B cell (primary cell): ENCODE data around the gene TSPAN10. TPM values are rescaled to one million over a fixed set of nuclear protein-coding genes. Genes with fewer than 3 reads are reported as not detected.

Experiments
- ATAC-seq: fragments of 200-7000 bp; cut with Tn5 transposase; one replicate; pipeline ENCODE4 v1.10.0; 2021; ENCODE audit warnings: low read depth, mild to moderate bottlenecking, moderate number of reproducible peaks, moderate library complexity
- CTCF ChIA-PET: fragments of 350-600 bp; sonication (Branson Sonifier 250); formaldehyde crosslinking; loops from one replicate; lab custom pipeline; 2021; ENCODE audit warnings: antibody characterized with exemption, inconsistent platforms; lab: Charles Lee
- POLR2A ChIA-PET: fragments of 350-600 bp; sonication (Branson Sonifier 250); formaldehyde crosslinking; loops from one replicate; lab custom pipeline; 2021; ENCODE audit warnings: antibody characterized with exemption; lab: Charles Lee
- DNase-seq: peaks from one replicate; pipeline ENCODE4 v3.0.0; 2013
- H2AFZ ChIP-seq: 2 replicates; pipeline ENCODE4 v1.6.1; 2012; ENCODE audit warnings: mild to moderate bottlenecking, low read depth, low read length; ENCODE audit not compliant: insufficient read depth, poor library complexity, severe bottlenecking
- H3K27ac ChIP-seq, 2 donors: 1 replicate in 1 of 2; 2 replicates in 1 of 2; pipeline ENCODE4 v1.5.1; 2012 to 2013; ENCODE audit warnings: low read length in 2 of 2, mild to moderate bottlenecking in 2 of 2, moderate library complexity in 1 of 2
- H3K27me3 ChIP-seq, 4 experiments: fragments of 200-600 bp in 1 of 4; sonication (generic) in 1 of 4; replicated peaks in 1 of 4; 1 replicate in 2 of 4; 2 replicates in 2 of 4; pipeline versions ENCODE4 v1.6.1 to v1.7.0; 2013 to 2016; ENCODE audit warnings: low read length in 3 of 4, mild to moderate bottlenecking in 2 of 4, mixed read lengths in 1 of 4, moderate library complexity in 1 of 4; ENCODE audit not compliant: insufficient read depth in 4 of 4, control insufficient read depth in 3 of 4; ENCODE audit errors: control extremely low read depth in 1 of 4
- H3K36me3 ChIP-seq, 2 experiments: replicated peaks in 1 of 2; 1 replicate in 1 of 2; 2 replicates in 1 of 2; pipeline versions ENCODE4 v1.6.1 to v1.7.1; 2013; ENCODE audit warnings: low read length in 1 of 2; ENCODE audit not compliant: insufficient read depth in 2 of 2, control insufficient read depth in 1 of 2; ENCODE audit errors: control extremely low read depth in 1 of 2, extremely low read depth in 1 of 2
- H3K4me1 ChIP-seq, 2 donors: fragments of 200-600 bp in 1 of 2; sonication (generic) in 1 of 2; 1 replicate in 1 of 2; 2 replicates in 1 of 2; pipeline versions ENCODE4 v1.5.1 to v1.6.1; 2013 to 2017; ENCODE audit warnings: low read length in 2 of 2; ENCODE audit not compliant: control insufficient read depth in 2 of 2, insufficient read depth in 2 of 2
- H3K4me2 ChIP-seq: replicated peaks from 2 replicates; pipeline ENCODE3; 2012; ENCODE audit warnings: mild to moderate bottlenecking, low read depth, low read length; ENCODE audit not compliant: poor library complexity, severe bottlenecking
- H3K4me3 ChIP-seq, 5 experiments: fragments of 200-600 bp in 1 of 5; sonication (generic) in 1 of 5; 1 replicate in 3 of 5; 2 replicates in 2 of 5; pipeline versions ENCODE4 v1.5.1 to v1.7.0; 2011 to 2016; ENCODE audit warnings: low read length in 4 of 5, mild to moderate bottlenecking in 4 of 5, low read depth in 2 of 5, control low read depth in 1 of 5, moderate library complexity in 1 of 5; ENCODE audit not compliant: insufficient read depth in 1 of 5; ENCODE audit errors: control extremely low read depth in 1 of 5, extremely low read depth in 1 of 5
- H3K79me2 ChIP-seq: fragments of 200-600 bp; sonication (generic); one replicate; pipeline ENCODE4 v1.6.0; 2016; ENCODE audit warnings: low read length; ENCODE audit not compliant: control insufficient read depth, insufficient read depth
- H3K9ac ChIP-seq: fragments of 200-600 bp; sonication (generic); 2 replicates; pipeline ENCODE4 v1.6.1; 2017; ENCODE audit warnings: mild to moderate bottlenecking, low read length, moderate library complexity
- H3K9me3 ChIP-seq, 3 donors: one replicate each; pipeline versions ENCODE4 v1.6.1 to v1.7.1; 2013; ENCODE audit warnings: low read length in 2 of 3; ENCODE audit not compliant: control insufficient read depth in 2 of 3, insufficient read depth in 1 of 3; ENCODE audit errors: control extremely low read depth in 1 of 3
- H4K20me1 ChIP-seq: 2 replicates; pipeline ENCODE4 v1.6.0; 2012; ENCODE audit warnings: mild to moderate bottlenecking, low read length; ENCODE audit not compliant: insufficient read depth, control insufficient read depth, poor library complexity, severe bottlenecking
- H3K27ac Mint-ChIP-seq: one replicate; pipeline ENCODE4 v1.8.0; 2021; ENCODE audit warnings: mixed read lengths
- H3K27me3 Mint-ChIP-seq: one replicate; pipeline ENCODE4 v1.8.0; 2021; ENCODE audit warnings: mixed read lengths
- H3K4me1 Mint-ChIP-seq: one replicate; pipeline ENCODE4 v1.8.0; 2021; ENCODE audit warnings: mixed read lengths
- H3K4me3 Mint-ChIP-seq: one replicate; pipeline ENCODE4 v1.8.0; 2021; ENCODE audit warnings: mixed read lengths
- H3K9me3 Mint-ChIP-seq: one replicate; pipeline ENCODE4 v1.8.0; 2022; ENCODE audit warnings: mixed read lengths; ENCODE audit not compliant: insufficient read depth
- EZH2 ChIP-seq: IDR thresholded peaks from 2 replicates; pipeline ENCODE4 v1.6.1; 2012; ENCODE audit warnings: borderline replicate concordance, low read depth, mild to moderate bottlenecking, moderate library complexity, low read length; ENCODE audit not compliant: insufficient read depth, poor library complexity, severe bottlenecking
- WGBS: methylation state at CpG from one replicate; pipeline ENCODE4 v1.1.5; 2013; ENCODE audit warnings: missing lambda C conversion rate; ENCODE audit not compliant: insufficient coverage; 5-methylcytosine and 5-hydroxymethylcytosine counted together
- intact Hi-C: fragments of 100-400 bp; cut with micrococcal nuclease; formaldehyde crosslinking; loops from one replicate; pipeline ENCODE4 v1.10.0; 2022
- polyA plus RNA-seq: library from polyadenylated mRNA; depleted of rRNA; stranded (reverse); fragments of >200 nt; gene quantifications from 2 replicates; pipeline ENCODE4 v1.2.3, GENCODE V29; 2012
- small RNA-seq: library from RNA; depleted of rRNA; stranded (forward); fragments of <200 nt; gene quantifications from one replicate; pipeline ENCODE3, GENCODE V24; 2012; ENCODE audit warnings: low replicate concordance, low read depth; ENCODE audit not compliant: insufficient read length
- total RNA-seq, 2 donors: library from RNA; stranded (reverse); fragments of 120-200 nt in 1 of 2; gene quantifications; 1 replicate in 1 of 2; 2 replicates in 1 of 2; pipeline versions ENCODE4 v1.2.3 to v1.2.4, GENCODE V29; 2013 to 2022
- TF ChIP-seq, protein P1 (sequence below): fragments of 200-600 bp; IDR thresholded peaks from one replicate; pipeline ENCODE4 v1.8.0; 2022; ENCODE audit warnings: antibody characterized with exemption, mild to moderate bottlenecking

TSPAN10 gene
- total and polyA plus RNA-seq, 2 donors (not counting 1 experiment from before 2014, with no cell fraction given) = 0.34 to 1.1 TPM

GRCh38 chr17:81697261-81698044 is 60.5 kb downstream of the TSPAN10 start:
- ChIA-PET CTCF (no interaction called here), POLR2A (no interaction called here)
- no peaks in the 10 kb centered on the region for H3K27me3 ChIP-seq
- no peak overlapping the region for H3K4me3 Mint-ChIP-seq
- DNase-seq (no peak), ATAC-seq (no peak)
- H3K9ac ChIP-seq = no peak overlapping the region
- TF ChIP-seq, protein P1, sequence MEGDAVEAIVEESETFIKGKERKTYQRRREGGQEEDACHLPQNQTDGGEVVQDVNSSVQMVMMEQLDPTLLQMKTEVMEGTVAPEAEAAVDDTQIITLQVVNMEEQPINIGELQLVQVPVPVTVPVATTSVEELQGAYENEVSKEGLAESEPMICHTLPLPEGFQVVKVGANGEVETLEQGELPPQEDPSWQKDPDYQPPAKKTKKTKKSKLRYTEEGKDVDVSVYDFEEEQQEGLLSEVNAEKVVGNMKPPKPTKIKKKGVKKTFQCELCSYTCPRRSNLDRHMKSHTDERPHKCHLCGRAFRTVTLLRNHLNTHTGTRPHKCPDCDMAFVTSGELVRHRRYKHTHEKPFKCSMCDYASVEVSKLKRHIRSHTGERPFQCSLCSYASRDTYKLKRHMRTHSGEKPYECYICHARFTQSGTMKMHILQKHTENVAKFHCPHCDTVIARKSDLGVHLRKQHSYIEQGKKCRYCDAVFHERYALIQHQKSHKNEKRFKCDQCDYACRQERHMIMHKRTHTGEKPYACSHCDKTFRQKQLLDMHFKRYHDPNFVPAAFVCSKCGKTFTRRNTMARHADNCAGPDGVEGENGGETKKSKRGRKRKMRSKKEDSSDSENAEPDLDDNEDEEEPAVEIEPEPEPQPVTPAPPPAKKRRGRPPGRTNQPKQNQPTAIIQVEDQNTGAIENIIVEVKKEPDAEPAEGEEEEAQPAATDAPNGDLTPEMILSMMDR = no peak
- no peak for TF ChIP-seq EZH2
- no peaks in the 10 kb centered on the region for H3K9me3 Mint-ChIP-seq
- no peak overlapping the region for H3K4me2 ChIP-seq
- 97% methylated on average over 20 of the region's 25 CpGs for WGBS
- no peak overlapping the region for H3K27ac Mint-ChIP-seq
- peaks cover 13 to 16% of the 10 kb centered on the region in 2 donors for H3K4me1 ChIP-seq
- no peak overlapping the region for H3K4me3 ChIP-seq
- intact Hi-C loops = no loop called here
- peaks cover 14% of the 10 kb centered on the region for H3K4me1 Mint-ChIP-seq
- H4K20me1 ChIP-seq = peaks cover 43% of the 10 kb centered on the region
- H3K9me3 ChIP-seq = no peaks in the 10 kb centered on the region
- H3K27me3 Mint-ChIP-seq = no peaks in the 10 kb centered on the region
- H2AFZ ChIP-seq = no peak overlapping the region
- no peak overlapping the region for H3K27ac ChIP-seq
- peaks cover 0 to 57% of the 10 kb centered on the region in 2 experiments for H3K36me3 ChIP-seq
- peaks cover 44% of the 10 kb centered on the region for H3K79me2 ChIP-seq

Small RNAs within 50 kb of the gene (small RNA-seq; reads per million reads assigned to genes)
- not detected for gene MIR6786

Other genes with a start within 250 kb of the TSPAN10 start
- gene BAHCC1, start 241.7 kb upstream of the TSPAN10 start, total RNA-seq = 0.12 and 0.44 TPM in 2 replicates
- gene BAHCC1, start 241.7 kb upstream of the TSPAN10 start, polyA plus RNA-seq = 0.48 and 1.3 TPM in 2 replicates
- 773 and 803 TPM in 2 replicates for gene ACTG1, start 124.4 kb upstream of the TSPAN10 start, total RNA-seq
- gene ACTG1, start 124.4 kb upstream of the TSPAN10 start, polyA plus RNA-seq = 1,677 and 1,778 TPM in 2 replicates
- 6.3 and 7.4 TPM in 2 replicates for gene FSCN2, start 108.8 kb upstream of the TSPAN10 start, total RNA-seq
- gene FSCN2, start 108.8 kb upstream of the TSPAN10 start, polyA plus RNA-seq = 7.1 and 12.0 TPM in 2 replicates
- gene FAAP100, start 84.8 kb upstream of the TSPAN10 start, total RNA-seq = 60.7 and 62.0 TPM in 2 replicates
- 59.3 and 72.7 TPM in 2 replicates for gene FAAP100, start 84.8 kb upstream of the TSPAN10 start, polyA plus RNA-seq
- 101 and 103 TPM in 2 replicates for gene NPLOC4, start 84 bp upstream of the TSPAN10 start, total RNA-seq
- 70.2 and 80.6 TPM in 2 replicates for gene NPLOC4, start 84 bp upstream of the TSPAN10 start, polyA plus RNA-seq
- gene PDE6G, start 19.3 kb downstream of the TSPAN10 start, total RNA-seq = 0.69 and 0.92 TPM in 2 replicates
- gene PDE6G, start 19.3 kb downstream of the TSPAN10 start, polyA plus RNA-seq = 1.1 and 1.6 TPM in 2 replicates
- gene OXLD1, start 29.4 kb downstream of the TSPAN10 start, total RNA-seq = 38.6 and 39.5 TPM in 2 replicates
- 53.5 and 102 TPM in 2 replicates for gene OXLD1, start 29.4 kb downstream of the TSPAN10 start, polyA plus RNA-seq
- 36.0 and 41.7 TPM in 2 replicates for gene CCDC137, start 29.5 kb downstream of the TSPAN10 start, total RNA-seq
- gene CCDC137, start 29.5 kb downstream of the TSPAN10 start, polyA plus RNA-seq = 12.9 and 18.8 TPM in 2 replicates
- 32.5 and 35.3 TPM in 2 replicates for gene ARL16, start 46.6 kb downstream of the TSPAN10 start, total RNA-seq
- 61.4 and 101 TPM in 2 replicates for gene ARL16, start 46.6 kb downstream of the TSPAN10 start, polyA plus RNA-seq
- 184 and 190 TPM in 2 replicates for gene HGS, start 46.8 kb downstream of the TSPAN10 start, total RNA-seq
- 206 and 220 TPM in 2 replicates for gene HGS, start 46.8 kb downstream of the TSPAN10 start, polyA plus RNA-seq
- 23.8 and 24.1 TPM in 2 replicates for gene MRPL12, start 66.2 kb downstream of the TSPAN10 start, total RNA-seq
- 15.9 and 25.6 TPM in 2 replicates for gene MRPL12, start 66.2 kb downstream of the TSPAN10 start, polyA plus RNA-seq
- gene SLC25A10, start 75.1 kb downstream of the TSPAN10 start, total RNA-seq = 5.0 and 6.5 TPM in 2 replicates
- gene SLC25A10, start 75.1 kb downstream of the TSPAN10 start, polyA plus RNA-seq = 2.9 and 3.9 TPM in 2 replicates
- gene GCGR, start 167.0 kb downstream of the TSPAN10 start, total RNA-seq = not detected in 2 replicates
- not detected in 2 replicates for gene GCGR, start 167.0 kb downstream of the TSPAN10 start, polyA plus RNA-seq
- 69.7 and 74.3 TPM in 2 replicates for gene MCRIP1, start 196.1 kb downstream of the TSPAN10 start, total RNA-seq
- 59.2 and 84.0 TPM in 2 replicates for gene MCRIP1, start 196.1 kb downstream of the TSPAN10 start, polyA plus RNA-seq
- not detected in 2 replicates for gene PPP1R27, start 197.9 kb downstream of the TSPAN10 start, total RNA-seq
- gene PPP1R27, start 197.9 kb downstream of the TSPAN10 start, polyA plus RNA-seq = not detected in 2 replicates
- gene P4HB, start 223.3 kb downstream of the TSPAN10 start, total RNA-seq = 191 and 197 TPM in 2 replicates
- gene P4HB, start 223.3 kb downstream of the TSPAN10 start, polyA plus RNA-seq = 37.4 and 42.5 TPM in 2 replicates
- gene ARHGDIA, start 234.1 kb downstream of the TSPAN10 start, total RNA-seq = 262 and 263 TPM in 2 replicates
- 510 and 744 TPM in 2 replicates for gene ARHGDIA, start 234.1 kb downstream of the TSPAN10 start, polyA plus RNA-seq